ENCODE measurements around the gene DPYSL5.

DNA sequence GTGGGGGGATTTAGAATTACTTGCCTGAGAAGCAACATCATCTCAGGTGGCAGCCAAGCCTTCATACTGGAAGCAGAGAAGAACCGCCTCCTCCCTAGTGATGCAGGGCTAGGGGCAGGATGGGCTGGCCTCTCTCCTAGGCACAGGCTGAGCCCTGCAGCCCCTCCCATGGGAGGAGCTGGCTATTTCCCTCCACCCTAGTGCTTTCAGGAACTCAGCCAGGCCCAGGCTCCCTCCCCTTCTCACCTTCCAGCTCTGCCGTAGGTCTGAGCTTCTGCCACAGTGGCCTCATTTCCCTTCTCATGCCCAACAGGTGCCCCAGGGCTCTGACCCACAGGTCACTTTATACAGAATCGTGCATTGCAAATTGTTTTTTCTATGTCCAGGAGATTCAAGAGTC lies 31.0 kb upstream of the DPYSL5 start:
- TF ChIP-seq POLR2A (IDR thresholded peaks at IDR 0.05; ENCODE audit: control extremely low read depth in 1 of 2, low read depth in 2 of 2, low read length in 2 of 2) = no peak
- TF ChIP-seq, protein P1, sequence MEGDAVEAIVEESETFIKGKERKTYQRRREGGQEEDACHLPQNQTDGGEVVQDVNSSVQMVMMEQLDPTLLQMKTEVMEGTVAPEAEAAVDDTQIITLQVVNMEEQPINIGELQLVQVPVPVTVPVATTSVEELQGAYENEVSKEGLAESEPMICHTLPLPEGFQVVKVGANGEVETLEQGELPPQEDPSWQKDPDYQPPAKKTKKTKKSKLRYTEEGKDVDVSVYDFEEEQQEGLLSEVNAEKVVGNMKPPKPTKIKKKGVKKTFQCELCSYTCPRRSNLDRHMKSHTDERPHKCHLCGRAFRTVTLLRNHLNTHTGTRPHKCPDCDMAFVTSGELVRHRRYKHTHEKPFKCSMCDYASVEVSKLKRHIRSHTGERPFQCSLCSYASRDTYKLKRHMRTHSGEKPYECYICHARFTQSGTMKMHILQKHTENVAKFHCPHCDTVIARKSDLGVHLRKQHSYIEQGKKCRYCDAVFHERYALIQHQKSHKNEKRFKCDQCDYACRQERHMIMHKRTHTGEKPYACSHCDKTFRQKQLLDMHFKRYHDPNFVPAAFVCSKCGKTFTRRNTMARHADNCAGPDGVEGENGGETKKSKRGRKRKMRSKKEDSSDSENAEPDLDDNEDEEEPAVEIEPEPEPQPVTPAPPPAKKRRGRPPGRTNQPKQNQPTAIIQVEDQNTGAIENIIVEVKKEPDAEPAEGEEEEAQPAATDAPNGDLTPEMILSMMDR (IDR thresholded peaks at IDR 0.05; ENCODE audit: control extremely low read depth in 1 of 3, insufficient read depth in 1 of 3, low read depth in 1 of 3, low read length in 3 of 3) = no peak
- TF ChIP-seq ZNF274 (IDR thresholded peaks at IDR 0.05; ENCODE audit: borderline replicate concordance, extremely low read depth, low read length) = no peak
- TF ChIP-seq EZH2 (IDR thresholded peaks at IDR 0.05; ENCODE audit: low read depth, low read length, severe bottlenecking) = no peak
- TF ChIP-seq POLR2AphosphoS5 (IDR thresholded peaks at IDR 0.05; ENCODE audit: low read depth, low read length) = no peak
- TF ChIP-seq SP1 (IDR thresholded peaks at IDR 0.05; ENCODE audit: low read depth, low read length) = no peak
- TF ChIP-seq PHF8 (conservative IDR thresholded peaks at IDR 0.05; ENCODE audit: low read depth, low read length) = no peak
- TF ChIP-seq YY1 (IDR thresholded peaks at IDR 0.05; ENCODE audit: low read depth, low read length) = no peak
- TF ChIP-seq, protein P2, sequence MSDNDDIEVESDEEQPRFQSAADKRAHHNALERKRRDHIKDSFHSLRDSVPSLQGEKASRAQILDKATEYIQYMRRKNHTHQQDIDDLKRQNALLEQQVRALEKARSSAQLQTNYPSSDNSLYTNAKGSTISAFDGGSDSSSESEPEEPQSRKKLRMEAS (IDR thresholded peaks at IDR 0.05) = no peak
- TF ChIP-seq TAF1 (IDR thresholded peaks at IDR 0.05; ENCODE audit: low read depth, low read length) = no peak
